ENCODE data around the gene MYH16.
"Not testable (repeated sequence)": the region's sequence is repeated elsewhere in the genome, so short reads cannot be mapped to it uniquely, and the experiment has no call there.

MYH16 gene

DNA sequence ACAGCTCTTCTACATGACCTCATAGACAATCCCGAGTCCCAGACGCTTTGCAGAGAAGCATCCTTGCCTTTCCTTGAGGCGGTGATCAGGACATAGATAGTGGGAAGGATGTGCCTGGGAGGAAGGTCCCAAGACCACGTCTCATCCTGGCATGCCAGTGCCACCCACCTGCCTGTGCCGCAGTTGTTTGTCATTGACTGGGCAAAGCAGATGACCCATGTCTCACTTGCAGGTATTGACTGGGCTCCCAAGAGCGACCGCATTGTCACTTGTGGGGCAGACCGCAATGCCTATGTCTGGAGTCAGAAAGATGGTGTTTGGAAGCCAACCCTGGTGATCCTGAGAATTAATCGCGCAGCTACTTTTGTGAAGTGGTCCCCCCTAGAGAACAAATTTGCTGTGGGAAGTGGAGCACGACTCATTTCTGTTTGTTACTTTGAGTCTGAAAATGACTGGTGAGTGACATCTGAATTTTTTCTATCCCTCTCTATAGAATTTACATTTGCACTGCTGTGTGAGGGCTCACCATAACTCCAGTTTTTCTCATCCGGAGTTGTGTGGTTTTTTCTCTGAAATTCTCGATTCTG is 71.5 kb downstream of the MYH16 start:
- no peak for DNase-seq (ENCODE audit: low read depth, low spot score)
- TF ChIP-seq, protein P1, sequence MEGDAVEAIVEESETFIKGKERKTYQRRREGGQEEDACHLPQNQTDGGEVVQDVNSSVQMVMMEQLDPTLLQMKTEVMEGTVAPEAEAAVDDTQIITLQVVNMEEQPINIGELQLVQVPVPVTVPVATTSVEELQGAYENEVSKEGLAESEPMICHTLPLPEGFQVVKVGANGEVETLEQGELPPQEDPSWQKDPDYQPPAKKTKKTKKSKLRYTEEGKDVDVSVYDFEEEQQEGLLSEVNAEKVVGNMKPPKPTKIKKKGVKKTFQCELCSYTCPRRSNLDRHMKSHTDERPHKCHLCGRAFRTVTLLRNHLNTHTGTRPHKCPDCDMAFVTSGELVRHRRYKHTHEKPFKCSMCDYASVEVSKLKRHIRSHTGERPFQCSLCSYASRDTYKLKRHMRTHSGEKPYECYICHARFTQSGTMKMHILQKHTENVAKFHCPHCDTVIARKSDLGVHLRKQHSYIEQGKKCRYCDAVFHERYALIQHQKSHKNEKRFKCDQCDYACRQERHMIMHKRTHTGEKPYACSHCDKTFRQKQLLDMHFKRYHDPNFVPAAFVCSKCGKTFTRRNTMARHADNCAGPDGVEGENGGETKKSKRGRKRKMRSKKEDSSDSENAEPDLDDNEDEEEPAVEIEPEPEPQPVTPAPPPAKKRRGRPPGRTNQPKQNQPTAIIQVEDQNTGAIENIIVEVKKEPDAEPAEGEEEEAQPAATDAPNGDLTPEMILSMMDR (IDR thresholded peaks at IDR 0.05; ENCODE audit: low read depth, low read length): no peak
- H3K4me3 ChIP-seq (ENCODE audit: low read depth, low read length): no peak overlapping the region
- in situ Hi-C loops (cut with HindIII; ENCODE audit: low sequenced_read_pairs): no loop called here

DNA sequence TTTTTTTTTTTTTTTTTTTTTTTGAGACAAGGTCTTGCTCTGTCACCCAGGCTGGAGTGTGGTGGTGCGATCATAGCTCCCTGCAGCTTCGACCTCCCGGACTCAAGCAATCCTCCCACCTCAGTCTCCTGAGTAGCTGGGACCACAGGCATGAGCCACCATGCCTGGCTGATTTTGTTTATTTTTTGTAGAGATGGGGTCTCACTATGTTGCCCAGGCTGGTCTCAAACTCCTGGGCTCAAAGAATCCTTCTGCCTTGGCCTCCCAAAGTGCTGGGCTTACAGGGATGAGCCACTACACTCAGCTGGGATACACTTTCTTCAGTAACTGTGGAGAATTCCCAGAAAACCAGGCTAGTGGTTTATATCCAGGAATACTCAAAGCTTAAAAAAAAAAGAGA is 78.0 kb downstream of the MYH16 start:
- DNase-seq (ENCODE audit: low read depth, low spot score); H3K4me3 ChIP-seq (ENCODE audit: low read depth, low read length); in situ Hi-C loops (cut with HindIII; ENCODE audit: low sequenced_read_pairs): not testable (repeated sequence)

DNA sequence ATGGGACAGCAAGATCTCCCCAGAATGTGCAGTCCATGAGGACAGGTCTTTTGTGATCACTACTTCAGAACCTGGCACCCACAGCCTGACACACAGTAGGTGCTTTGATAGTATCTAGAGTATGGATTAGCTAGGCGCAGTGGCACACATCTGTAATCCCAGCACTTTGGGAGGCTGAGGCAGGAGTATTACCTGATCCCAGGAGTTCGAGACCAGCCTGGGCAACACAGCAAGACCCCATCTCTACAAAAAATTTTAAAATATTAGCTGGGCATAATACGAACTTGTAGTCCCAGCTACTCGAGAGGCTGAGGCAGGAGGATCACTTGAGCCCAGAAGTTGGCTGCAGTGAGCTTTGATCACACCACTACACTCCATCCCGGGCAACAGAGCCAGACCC is 79.6 kb downstream of the MYH16 start:
- TF ChIP-seq, protein P1 (IDR thresholded peaks at IDR 0.05; ENCODE audit: low read depth, low read length): no peak
- in situ Hi-C loops (cut with HindIII; ENCODE audit: low sequenced_read_pairs): no loop called here
- no peak overlapping the region for H3K4me3 ChIP-seq (ENCODE audit: low read depth, low read length)
- no peak for DNase-seq (ENCODE audit: low read depth, low spot score)

DNA sequence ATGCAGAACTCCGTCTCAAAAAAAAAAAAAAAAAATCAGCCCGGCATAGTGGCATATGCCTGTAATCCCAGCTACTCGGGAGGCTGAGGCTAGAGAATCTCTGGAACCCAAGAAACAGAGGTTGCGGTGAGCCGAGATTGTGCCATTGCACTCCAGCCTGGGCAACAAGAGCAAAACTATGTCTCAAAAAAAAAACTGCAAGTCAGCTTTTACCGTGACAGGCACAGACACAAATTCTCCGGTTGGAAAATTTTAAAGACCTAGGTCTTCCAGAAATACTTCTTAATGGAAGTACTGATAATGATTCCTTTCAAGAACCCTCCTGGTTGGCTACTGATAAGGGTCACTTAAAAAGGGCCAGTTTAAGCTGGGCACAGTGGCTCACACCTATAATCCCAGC is 82.5 kb downstream of the MYH16 start:
- H3K4me3 ChIP-seq (ENCODE audit: low read depth, low read length): no peak overlapping the region
- in situ Hi-C loops (cut with HindIII; ENCODE audit: low sequenced_read_pairs): no loop called here
- TF ChIP-seq, protein P1 (IDR thresholded peaks at IDR 0.05; ENCODE audit: low read depth, low read length): no peak
- no peak for DNase-seq (ENCODE audit: low read depth, low spot score)

DNA sequence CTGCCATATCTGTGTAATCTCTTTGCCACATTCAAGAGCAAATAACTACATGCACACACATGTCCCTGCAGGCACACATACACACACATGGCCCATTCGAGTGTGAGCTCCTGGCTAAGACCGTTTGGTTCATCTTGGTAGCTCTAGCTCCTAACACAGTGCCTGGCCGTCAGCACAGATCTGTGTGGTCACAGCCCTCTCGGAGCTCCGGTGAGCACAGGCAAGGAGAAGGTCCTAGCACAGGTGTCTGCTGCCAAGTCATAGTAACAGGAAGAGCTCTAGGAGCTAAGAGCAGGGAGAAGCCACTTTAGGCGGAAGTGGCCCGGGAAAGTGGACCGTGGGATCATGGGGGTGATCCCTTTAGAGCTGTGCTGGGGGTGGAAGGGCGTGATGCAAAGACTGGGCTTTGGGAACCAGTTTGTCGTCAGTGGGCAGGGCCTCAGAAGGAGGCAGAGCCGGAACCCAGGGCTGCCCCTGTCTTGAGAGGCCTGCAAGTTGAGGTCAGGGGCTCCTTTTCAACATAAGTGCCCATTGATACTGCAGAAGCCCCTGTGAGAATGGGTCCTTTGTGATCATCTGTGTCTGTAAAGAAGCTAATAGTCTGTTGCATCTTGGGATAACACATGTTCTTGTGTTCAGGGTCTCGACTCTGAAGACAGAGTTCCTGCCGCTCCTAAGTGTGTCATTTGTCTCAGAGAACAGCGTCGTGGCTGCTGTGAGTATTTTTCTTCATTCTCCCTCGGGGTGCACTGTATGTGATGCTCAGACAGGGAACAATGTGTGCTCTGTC is 85.3 kb downstream of the MYH16 start:
- no peak for DNase-seq (ENCODE audit: low read depth, low spot score)
- H3K4me3 ChIP-seq (ENCODE audit: low read depth, low read length): no peak overlapping the region
- in situ Hi-C loops (cut with HindIII; ENCODE audit: low sequenced_read_pairs): no loop called here
- TF ChIP-seq, protein P1 (IDR thresholded peaks at IDR 0.05; ENCODE audit: low read depth, low read length): no peak

DNA sequence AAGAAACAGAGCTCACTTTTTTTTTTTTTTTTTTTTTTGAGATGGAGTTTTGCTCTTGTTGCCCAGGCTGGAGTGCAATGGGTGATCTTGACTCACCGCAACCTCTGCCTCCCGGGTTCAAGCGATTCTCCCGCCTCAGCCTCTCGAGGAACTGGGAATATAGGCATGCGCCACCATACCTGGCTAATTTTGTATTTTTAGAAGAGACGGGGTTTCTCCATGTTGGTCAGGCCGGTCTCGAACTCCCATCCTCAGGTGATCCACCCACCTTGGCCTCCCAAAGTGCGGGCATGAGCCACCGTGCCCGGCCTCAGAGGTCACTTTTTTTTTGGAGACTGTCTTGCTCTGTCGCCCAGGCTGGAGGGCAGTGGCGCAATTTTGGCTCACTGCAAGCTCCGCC is 85.9 kb downstream of the MYH16 start:
- DNase-seq (ENCODE audit: low read depth, low spot score); in situ Hi-C loops (cut with HindIII; ENCODE audit: low sequenced_read_pairs); H3K4me3 ChIP-seq (ENCODE audit: low read depth, low read length): not testable (repeated sequence)

DNA sequence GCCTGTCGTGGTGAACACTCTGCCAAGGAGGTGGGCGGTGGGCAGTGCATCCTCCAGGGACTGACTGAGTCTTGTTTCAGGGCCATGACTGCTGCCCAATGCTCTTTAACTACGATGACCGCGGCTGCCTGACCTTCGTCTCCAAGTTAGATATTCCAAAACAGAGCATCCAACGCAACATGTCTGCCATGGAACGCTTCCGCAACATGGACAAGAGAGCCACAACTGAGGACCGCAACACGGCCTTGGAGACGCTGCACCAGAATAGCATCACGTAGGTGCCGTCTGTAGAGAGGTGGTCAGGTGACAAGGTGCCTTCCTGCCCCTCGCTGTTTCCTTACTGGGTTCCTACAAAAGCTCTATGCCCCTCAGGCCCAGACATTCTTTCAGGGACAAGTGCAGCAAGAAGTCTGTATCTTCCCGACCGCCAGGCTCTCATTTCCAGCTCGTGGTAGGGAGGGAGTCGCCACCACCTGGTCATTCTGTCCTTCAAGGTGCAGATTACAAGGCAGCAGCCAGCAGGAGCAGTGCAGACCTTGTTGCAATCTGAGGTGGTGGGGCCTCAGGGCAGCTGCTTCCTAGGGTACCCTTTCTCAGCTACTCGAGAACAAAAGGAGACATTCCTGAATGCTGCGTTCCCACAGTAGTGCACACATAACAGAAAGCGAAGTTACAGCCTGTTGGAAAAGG is 87.0 kb downstream of the MYH16 start:
- H3K4me3 ChIP-seq (ENCODE audit: low read depth, low read length): no peak overlapping the region
- TF ChIP-seq, protein P1 (IDR thresholded peaks at IDR 0.05; ENCODE audit: low read depth, low read length): no peak

More for the DNA sequence above, 87.0 kb downstream of the MYH16 start:
- in situ Hi-C loops (cut with HindIII; ENCODE audit: low sequenced_read_pairs): no loop called here
- DNase-seq (ENCODE audit: low read depth, low spot score): no peak

Measured in astrocyte of the spinal cord (primary cell).